Upper lobe of right lung (tissue), 1 donor: ENCODE results near the gene GNB5. TPM values are rescaled to one million over a fixed set of nuclear protein-coding genes. Genes with fewer than 3 reads are reported as not detected.

Experiments
- ATAC-seq: fragments of 200-7000 bp; cut with Tn5 transposase; one replicate; pipeline ENCODE4 v1.9.1; 2020; ENCODE audit warnings: mild to moderate bottlenecking, moderate library complexity
- DNase-seq: peaks from one replicate; pipeline ENCODE4 v3.0.0-alpha.2; 2020
- H3K27ac ChIP-seq: fragments of 200-600 bp; one replicate; pipeline ENCODE4 v1.8.0; 2022
- H3K27me3 ChIP-seq: fragments of 200-600 bp; one replicate; pipeline ENCODE4 v1.8.0; 2022; ENCODE audit warnings: mild to moderate bottlenecking
- H3K36me3 ChIP-seq: fragments of 200-600 bp; one replicate; pipeline ENCODE4 v1.8.0; 2022
- H3K4me1 ChIP-seq: fragments of 200-600 bp; one replicate; pipeline ENCODE4 v1.8.0; 2022
- H3K4me3 ChIP-seq: fragments of 200-600 bp; one replicate; pipeline ENCODE4 v1.8.0; 2022; ENCODE audit warnings: mild to moderate bottlenecking
- H3K9me3 ChIP-seq: fragments of 200-600 bp; one replicate; pipeline ENCODE4 v1.8.0; 2022
- intact Hi-C: fragments of 100-400 bp; cut with DNase I; formaldehyde crosslinking; loops from one replicate; pipeline ENCODE4 v1.11.0; 2022
- total RNA-seq: library from RNA; stranded (reverse); fragmentation: NEBNext Ultra II Directional; extraction: Animal tissue kit (Norgen Biotek cat#: 25700); gene quantifications from one replicate; pipeline ENCODE4 v1.2.1, GENCODE V29; 2021
- TF ChIP-seq, protein P1 (sequence below): fragments of 200-600 bp; IDR thresholded peaks from one replicate; pipeline ENCODE4 v1.8.0; 2022; ENCODE audit warnings: antibody characterized with exemption
- donor health status: DM: no; HTN: yes; CAD: no; lungs with severe emphysema.

GNB5 gene
- total RNA-seq, 1 donor from 2014 or later = 16.7 TPM

- no peak overlapping the region for H3K27ac ChIP-seq
- H3K4me1 ChIP-seq = peaks cover 8% of the 10 kb centered on the region
- intact Hi-C loops = no loop called here
- H3K9me3 ChIP-seq = no peaks in the 10 kb centered on the region
- no peaks in the 10 kb centered on the region for H3K27me3 ChIP-seq
- no peak for DNase-seq
- H3K4me3 ChIP-seq = no peak overlapping the region
- H3K36me3 ChIP-seq = no peaks in the 10 kb centered on the region
- no peak for ATAC-seq
- TF ChIP-seq, protein P1, sequence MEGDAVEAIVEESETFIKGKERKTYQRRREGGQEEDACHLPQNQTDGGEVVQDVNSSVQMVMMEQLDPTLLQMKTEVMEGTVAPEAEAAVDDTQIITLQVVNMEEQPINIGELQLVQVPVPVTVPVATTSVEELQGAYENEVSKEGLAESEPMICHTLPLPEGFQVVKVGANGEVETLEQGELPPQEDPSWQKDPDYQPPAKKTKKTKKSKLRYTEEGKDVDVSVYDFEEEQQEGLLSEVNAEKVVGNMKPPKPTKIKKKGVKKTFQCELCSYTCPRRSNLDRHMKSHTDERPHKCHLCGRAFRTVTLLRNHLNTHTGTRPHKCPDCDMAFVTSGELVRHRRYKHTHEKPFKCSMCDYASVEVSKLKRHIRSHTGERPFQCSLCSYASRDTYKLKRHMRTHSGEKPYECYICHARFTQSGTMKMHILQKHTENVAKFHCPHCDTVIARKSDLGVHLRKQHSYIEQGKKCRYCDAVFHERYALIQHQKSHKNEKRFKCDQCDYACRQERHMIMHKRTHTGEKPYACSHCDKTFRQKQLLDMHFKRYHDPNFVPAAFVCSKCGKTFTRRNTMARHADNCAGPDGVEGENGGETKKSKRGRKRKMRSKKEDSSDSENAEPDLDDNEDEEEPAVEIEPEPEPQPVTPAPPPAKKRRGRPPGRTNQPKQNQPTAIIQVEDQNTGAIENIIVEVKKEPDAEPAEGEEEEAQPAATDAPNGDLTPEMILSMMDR = no peak
These were observed 56.6 kb downstream of the GNB5 start for GRCh38 chr15:52134502-52135144.

DNA sequence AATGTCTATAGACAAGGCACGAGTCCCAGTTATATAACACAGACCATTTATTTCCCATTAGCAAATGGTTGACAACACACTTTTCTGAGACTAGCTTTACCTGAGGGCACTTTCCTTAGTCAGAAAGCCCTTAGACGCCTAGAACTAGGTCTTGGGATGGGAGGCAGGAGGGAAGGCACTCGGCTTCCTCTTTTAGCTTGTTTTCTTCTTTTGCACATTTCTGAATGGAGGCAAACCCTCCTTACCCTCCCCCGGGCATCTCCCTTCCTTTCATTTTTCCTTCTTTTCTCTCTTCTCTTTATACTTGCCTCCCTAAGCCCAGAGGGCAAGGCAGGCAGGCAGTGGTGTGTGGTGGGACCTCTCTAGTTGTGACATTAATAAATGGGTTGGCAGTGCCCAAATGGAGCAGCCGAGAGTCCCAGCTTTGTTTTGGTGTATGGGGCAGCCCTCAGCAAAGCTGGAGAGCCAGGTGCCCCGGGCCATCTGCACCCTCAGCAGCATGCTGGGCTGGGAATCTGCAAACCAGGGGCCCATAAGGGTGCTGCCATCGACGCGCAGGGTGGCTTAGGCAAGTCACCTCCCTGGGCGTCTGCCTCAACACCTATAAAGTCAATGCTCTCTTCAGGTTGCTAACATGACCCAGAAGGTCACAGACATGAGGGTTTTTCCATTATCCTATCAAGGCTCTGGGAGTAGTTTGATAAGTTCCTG lies 57.5 kb downstream of the GNB5 start:
- Histone ChIP-seq H3K27me3 (no peaks in the 10 kb centered on the region), H3K4me1 (peaks cover 8% of the 10 kb centered on the region), H3K27ac (no peak overlapping the region), H3K36me3 (no peaks in the 10 kb centered on the region), H3K4me3 (no peak overlapping the region), H3K9me3 (no peaks in the 10 kb centered on the region)
- intact Hi-C loops = no loop called here
- TF ChIP-seq, protein P1 = no peak
- ATAC-seq (no peak), DNase-seq (no peak)

DNA sequence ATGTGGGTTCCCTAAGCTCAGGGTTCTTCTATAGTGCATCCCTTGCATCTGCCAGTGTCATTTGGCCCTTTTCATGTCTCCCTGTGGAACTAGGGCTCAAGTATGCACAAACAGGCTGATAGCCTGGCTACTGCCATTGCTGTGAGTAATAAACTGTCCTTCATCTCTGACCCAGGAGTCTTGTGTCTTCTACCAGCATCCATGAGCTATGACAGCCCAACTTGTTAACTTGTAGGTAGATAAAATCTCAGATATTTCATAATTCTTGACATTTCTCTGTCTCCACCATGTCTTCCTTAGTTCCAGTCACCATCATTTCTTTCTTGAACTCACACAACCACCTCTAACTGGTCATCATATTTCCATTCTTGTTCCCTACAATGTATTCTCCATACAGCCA lies 59.1 kb downstream of the GNB5 start:
- Histone ChIP-seq H3K4me3 (no peak overlapping the region), H3K36me3 (no peaks in the 10 kb centered on the region)
- no peak for ATAC-seq

DNA sequence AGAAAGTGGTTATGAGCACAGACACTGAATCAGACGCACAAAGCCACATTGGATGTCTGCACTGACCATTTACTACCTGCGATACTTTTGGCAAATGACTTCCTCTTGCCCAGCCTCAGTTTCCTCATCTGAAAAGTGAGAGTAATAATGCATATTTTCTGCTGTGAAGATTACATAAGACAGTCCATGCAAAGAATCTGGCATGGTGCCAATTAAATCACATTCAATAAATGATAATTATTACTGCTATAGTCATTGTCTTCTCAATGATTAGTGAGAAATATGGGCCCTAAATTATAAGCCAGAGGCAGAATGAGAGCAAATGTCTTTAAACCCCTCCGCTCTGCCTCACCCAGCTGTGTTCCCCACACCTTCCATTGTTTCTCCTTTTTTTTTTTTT lies 62.6 kb downstream of the GNB5 start:
- Histone ChIP-seq H3K27ac (no peak overlapping the region), H3K27me3 (no peaks in the 10 kb centered on the region), H3K4me1 (no peaks in the 10 kb centered on the region), H3K9me3 (no peaks in the 10 kb centered on the region), H3K4me3 (no peak overlapping the region), H3K36me3 (no peaks in the 10 kb centered on the region)
- DNase-seq (no peak), ATAC-seq (no peak)
- TF ChIP-seq, protein P1 = no peak
- intact Hi-C loops = no loop called here

More for the DNA sequence above, 59.1 kb downstream of the GNB5 start:
- Histone ChIP-seq H3K4me1 (peaks cover 8% of the 10 kb centered on the region), H3K9me3 (no peaks in the 10 kb centered on the region), H3K27ac (no peak overlapping the region), H3K27me3 (no peaks in the 10 kb centered on the region)
- TF ChIP-seq, protein P1 = no peak
- intact Hi-C loops = no loop called here
- no peak for DNase-seq

DNA sequence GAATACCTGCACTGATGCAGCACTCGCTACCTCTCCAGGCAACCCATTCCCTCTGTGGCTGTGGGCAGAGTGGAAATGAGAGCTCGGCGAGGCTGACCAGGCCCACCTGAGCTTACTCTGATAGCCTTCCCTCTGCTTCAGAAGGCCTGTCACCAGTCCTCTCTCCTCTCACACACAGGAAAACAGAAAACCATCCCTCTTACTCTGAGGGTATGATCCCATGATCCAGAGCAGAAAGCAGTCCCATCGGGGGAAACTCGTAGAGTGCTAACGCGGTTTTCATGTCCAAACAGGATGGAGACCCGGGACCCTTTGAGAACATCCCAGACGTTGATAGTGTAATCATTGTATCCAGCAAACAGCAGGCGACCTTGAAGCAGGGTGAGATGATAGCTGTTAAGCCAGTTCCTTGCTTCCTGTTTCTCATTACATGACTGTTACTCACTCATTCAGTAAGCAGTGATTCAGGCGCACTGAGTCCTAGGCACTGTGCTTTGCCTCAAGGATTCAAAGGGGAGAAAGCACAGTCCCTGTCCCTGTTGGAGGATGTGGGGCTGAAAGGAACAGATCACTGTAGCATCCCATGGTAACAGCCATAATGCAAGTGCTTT lies 66.8 kb downstream of the GNB5 start:
- ATAC-seq = peak; percentile 27
- Histone ChIP-seq H3K27ac (no peak overlapping the region), H3K4me1 (no peaks in the 10 kb centered on the region), H3K9me3 (no peaks in the 10 kb centered on the region), H3K27me3 (no peaks in the 10 kb centered on the region), H3K36me3 (no peaks in the 10 kb centered on the region), H3K4me3 (no peak overlapping the region)
- intact Hi-C loops = no loop called here
- TF ChIP-seq, protein P1 = no peak
- no peak for DNase-seq
